NCI-H1436 treated with DMSO at 0.1 percent for 48 hours (cell line): ENCODE data around the gene OR1L8.
"Not testable (repeated sequence)": the region's sequence is repeated elsewhere in the genome, so short reads cannot be mapped to it uniquely, and the experiment has no call there.

Experiments
- DNase-seq: peaks from one replicate; lab custom pipeline; 2025; lab: John Stamatoyannopoulos, UW

Gene OR1L8, protein sequence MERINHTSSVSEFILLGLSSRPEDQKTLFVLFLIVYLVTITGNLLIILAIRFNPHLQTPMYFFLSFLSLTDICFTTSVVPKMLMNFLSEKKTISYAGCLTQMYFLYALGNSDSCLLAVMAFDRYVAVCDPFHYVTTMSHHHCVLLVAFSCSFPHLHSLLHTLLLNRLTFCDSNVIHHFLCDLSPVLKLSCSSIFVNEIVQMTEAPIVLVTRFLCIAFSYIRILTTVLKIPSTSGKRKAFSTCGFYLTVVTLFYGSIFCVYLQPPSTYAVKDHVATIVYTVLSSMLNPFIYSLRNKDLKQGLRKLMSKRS

DNA sequence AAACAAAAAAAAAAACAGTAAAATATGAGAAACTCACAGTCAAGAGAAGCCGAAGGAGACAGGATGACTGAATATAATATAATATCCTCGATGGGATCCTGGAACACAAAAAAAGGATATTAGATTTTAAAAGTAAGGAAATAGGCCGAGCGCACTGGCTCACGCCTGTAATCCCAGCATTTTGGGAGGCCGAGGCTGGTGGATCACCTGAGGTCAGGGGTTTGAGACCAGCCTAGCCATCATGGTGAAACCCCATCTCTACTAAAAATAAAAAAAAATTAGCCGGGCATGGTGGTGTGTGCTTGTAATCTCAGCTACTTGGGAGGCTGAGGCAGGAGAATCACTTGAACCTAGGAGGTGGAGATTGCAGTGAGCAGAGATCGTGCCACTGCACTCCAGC, at the start of gene OR1L8:
Gene OR1L8, minus strand, starts transcription at position 101 of the 400 bp plus-strand sequence. CDS start 14,907 bp downstream, outside the sequence.
- DNase-seq: not testable (repeated sequence)

GRCh38 chr9:122619996-122620395, 36.8 kb upstream of the OR1L8 start:
- no peak for DNase-seq

DNA sequence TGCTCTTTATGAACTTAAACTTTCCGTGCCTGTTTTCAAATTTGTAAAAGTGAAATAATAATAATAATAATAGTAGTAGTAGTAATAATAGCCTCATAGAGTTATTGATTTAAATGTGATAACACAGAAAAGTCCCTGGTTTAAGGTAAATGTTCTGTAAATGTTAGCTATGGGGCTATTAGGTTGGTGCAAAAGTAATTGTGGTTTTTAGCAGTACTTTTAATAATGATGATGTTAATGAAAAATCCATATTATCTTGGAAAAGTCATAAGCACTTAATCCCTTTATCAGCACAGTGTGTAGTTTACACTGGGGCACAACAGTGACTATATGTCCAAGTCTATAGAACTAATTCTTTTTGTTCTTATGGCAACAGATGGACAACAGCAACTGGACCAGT, 31.2 kb upstream of the OR1L8 start, which contains the start of gene OR1Q1:
Gene OR1Q1, plus strand, starts transcription at position 377 of the 400 bp plus-strand sequence. Its CDS starts 0 bp downstream, at position 377.
- DNase-seq: no peak

- no peak for DNase-seq
Measured at GRCh38 chr9:122609804-122610203, 26.6 kb upstream of the OR1L8 start.

DNA sequence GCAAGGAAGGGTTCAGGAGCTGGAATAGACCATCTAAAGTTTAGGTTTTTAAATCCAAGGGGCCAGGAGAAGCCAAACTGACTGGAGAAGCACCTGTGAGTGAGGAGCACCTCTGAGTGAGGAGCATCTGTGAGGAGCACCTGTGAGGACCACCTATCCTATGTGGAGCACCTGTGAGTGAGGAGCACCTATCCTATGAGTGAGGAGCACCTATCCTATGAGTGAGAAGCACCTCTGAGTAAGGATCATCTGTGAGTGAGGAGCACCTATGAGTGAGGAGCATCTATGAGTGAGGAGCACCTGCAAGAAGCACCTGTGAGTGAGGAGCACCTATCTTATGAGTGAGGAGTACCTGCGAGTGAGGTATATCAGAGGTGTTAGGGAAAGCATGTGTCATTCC, 23.4 kb upstream of the OR1L8 start:
- no peak for DNase-seq

DNA sequence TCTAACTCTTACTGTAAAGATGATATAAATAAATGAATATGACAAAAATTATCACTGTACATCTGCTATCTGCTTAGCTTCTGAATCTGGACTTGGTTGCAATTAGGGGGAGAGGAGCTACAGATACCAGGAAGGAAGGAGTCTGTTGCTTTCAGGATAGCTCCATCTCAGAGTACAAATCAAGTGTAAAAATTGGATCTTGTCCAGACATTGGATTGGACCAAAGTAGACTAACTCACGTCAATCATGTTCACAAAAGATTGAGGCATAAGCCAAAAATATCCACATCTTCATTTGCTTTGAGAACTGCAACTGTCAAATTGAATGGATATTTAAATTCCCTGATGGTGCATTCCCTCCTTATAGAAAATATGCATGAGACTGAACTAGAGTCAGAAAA, 22.5 kb upstream of the OR1L8 start:
- no peak for DNase-seq

- no peak for DNase-seq
Measured at GRCh38 chr9:122580360-122580759, 2.8 kb downstream of the OR1L8 start.

GRCh38 chr9:122579874-122580273, 3.3 kb downstream of the OR1L8 start:
- DNase-seq: no peak

GRCh38 chr9:122572456-122572855, 10.7 kb downstream of the OR1L8 start:
- DNase-seq: no peak

GRCh38 chr9:122567901-122568300, 15.3 kb downstream of the OR1L8 start:
- no peak for DNase-seq

DNA sequence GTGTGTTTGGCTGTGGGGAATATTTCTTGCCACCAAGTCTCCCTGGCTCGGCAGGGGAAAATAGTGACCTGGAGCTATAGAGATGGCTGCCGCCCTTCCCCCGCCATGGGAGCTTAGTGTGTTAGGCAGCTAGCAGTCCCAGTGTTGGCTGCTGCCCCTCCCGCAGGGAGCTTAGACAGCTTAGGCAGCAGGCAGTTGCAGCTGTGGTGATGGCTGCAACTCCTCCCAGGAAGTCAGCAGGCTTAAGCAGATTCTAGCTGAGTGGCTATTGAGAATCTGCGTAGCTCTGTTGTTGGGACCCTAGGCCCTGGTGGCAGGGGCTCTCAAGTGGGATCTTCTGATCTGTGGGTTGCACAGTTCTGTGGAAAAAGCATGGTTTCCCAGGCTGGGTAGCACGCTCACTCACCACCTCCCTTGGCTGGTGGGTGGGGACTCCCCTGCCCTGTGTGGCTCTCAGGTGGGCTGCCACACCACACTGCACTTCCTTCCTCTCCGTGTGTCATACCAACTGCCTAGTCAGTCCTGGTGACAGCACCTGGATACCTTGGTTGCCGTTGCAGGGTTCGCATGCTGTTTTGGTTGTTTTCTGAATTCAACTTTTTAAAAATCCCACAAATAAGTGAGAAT, 20.9 kb downstream of the OR1L8 start:
- no peak for DNase-seq

- no peak for DNase-seq
Measured at GRCh38 chr9:122561446-122561845, 21.7 kb downstream of the OR1L8 start.

DNA sequence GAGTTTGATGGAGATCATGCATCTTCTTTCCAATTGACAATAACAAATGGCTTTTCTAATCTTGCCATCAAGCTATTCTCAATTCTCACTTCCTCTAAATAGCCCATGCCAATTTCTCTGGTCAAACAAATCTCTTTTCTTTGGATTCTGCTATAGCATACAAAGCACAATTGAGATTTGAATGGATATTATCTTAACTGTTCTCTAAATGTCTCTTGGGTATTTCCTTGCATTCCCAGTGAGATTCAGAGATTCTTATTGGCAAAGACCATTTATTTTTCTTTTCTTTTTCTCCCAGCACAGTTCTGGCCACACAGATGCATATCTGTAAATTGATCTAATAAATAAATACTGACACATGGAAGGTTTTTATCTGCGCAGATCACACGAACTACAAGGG, 30.4 kb downstream of the OR1L8 start, which contains the start of gene OR1N2:
Gene OR1N2, plus strand, starts transcription at position 301 of the 400 bp plus-strand sequence. CDS start 100 bp downstream, outside the sequence.
- DNase-seq: no peak

DNA sequence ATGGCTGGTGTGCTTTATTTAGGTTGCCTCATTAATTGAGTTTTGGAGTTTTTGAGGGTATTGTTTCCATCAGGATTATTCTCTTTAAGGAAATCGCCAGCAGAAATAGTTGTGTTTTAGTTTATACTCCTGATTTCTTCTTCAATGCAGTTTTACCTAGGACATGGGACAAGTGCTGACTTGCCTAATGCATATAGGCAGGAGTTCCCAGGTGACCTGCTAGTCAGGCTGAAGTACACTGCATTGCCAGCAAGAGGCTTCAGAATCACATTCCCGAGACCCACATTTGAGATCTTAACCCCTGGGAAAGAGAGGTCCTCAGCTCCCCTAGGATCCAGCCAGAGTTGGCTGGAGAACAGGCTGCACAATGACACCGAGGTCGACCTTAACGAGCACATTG, 31.8 kb downstream of the OR1L8 start:
- DNase-seq: no peak

- DNase-seq: no peak
Measured at GRCh38 chr9:122546196-122546595, 37.0 kb downstream of the OR1L8 start.

DNA sequence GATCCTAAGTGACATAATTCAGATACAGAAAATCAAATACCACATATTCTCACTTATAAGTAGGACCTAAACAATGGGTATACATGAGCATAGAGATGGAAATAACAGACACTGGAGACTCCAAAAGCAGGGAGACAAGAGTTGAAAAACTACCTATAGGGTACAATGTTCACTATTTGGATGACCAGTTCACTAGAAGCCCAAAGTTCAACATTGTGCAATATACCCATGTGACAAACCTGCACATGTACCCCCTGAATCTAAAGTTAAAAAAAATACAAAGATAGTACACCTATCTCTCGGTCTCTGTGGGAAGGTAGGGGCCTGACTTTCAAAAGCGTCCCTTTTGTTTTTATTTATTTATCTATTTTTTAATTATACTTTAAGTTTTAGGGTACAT, 44.4 kb downstream of the OR1L8 start:
- DNase-seq: no peak

DNA sequence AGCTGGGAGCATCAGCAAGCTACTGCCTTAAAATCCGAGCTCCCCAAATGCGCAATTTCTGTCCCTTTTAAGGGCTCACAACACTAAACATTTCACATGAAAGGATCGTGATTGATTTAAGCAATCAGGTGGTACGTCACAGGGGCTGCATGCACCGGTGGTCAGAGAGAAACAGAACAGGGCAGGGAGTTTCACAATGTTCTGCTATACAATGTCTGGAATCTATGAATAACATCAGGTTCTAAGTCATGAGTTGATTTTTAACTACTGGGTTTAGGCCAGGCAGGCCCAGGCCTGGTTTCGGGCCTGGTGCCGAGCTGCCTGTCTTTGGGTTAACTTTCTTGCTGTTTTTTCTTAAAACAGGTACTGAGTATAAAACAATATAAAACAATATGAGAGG, 46.1 kb downstream of the OR1L8 start:
- not testable (repeated sequence) for DNase-seq

DNA sequence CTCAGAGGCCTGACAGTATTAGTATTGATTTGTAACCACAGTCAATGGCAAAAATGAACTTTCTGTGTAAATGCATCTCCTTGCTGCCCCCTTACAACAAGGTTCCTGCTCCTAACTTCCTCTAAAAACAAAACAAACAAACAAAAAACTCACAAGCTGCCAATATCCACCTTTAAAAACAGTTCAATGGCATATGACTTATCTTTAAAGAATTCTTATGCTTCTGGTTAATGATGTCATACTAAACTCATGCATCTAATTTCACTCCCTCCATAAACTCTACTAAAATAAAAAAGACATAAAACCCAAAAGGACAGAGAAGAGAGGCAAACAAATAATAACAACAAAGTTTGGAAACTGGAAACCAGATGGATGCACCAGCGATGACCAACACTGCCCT, 47.0 kb downstream of the OR1L8 start:
- DNase-seq: no peak

GRCh38 chr9:122531157-122531556, 52.0 kb downstream of the OR1L8 start:
- not testable (repeated sequence) for DNase-seq

DNA sequence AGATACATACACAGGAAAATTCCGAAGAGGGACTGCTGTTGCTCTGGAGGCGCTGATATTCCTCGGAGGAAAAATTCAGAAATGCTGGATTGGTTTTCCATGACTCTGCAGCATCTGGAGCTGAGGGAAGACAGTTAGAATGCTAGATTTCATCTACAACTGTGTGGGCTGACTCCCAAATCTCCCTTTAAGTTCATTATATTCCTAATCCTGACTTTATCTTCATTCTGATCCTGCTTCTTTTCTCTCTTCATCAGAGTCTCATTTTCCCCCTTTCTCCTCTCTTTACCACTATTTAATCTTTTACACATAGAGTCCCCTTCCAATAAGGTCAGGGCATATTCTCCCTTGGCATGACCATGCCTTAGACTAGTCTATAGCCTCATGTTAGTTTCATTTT, 56.0 kb downstream of the OR1L8 start, which contains the start of gene OR1N1:
Gene OR1N1, minus strand, starts transcription at position 101 of the 400 bp plus-strand sequence. Its CDS starts 0 bp downstream, at position 101.
- DNase-seq: no peak

GRCh38 chr9:122526602-122527001, 56.6 kb downstream of the OR1L8 start:
- no peak for DNase-seq

GRCh38 chr9:122519376-122519775, 63.8 kb downstream of the OR1L8 start:
- DNase-seq: no peak

GRCh38 chr9:122518841-122519240, 64.3 kb downstream of the OR1L8 start, which contains the start of gene OR1J4:
Gene OR1J4, plus strand, starts transcription at chr9:122519141. Its CDS starts 0 bp downstream, at chr9:122519141.
- no peak for DNase-seq
